ENCODE data around the gene PTTG1IP. TPM values are rescaled to one million over a fixed set of nuclear protein-coding genes. Genes with fewer than 3 reads are reported as not detected.

Gene PTTG1IP
- total and polyA plus RNA-seq, 10 of the 15 experiments (the other 5 are each of a cell fraction or from before 2014, with no cell fraction given): 2.4 to 56.4 (median 44.4) TPM

DNA sequence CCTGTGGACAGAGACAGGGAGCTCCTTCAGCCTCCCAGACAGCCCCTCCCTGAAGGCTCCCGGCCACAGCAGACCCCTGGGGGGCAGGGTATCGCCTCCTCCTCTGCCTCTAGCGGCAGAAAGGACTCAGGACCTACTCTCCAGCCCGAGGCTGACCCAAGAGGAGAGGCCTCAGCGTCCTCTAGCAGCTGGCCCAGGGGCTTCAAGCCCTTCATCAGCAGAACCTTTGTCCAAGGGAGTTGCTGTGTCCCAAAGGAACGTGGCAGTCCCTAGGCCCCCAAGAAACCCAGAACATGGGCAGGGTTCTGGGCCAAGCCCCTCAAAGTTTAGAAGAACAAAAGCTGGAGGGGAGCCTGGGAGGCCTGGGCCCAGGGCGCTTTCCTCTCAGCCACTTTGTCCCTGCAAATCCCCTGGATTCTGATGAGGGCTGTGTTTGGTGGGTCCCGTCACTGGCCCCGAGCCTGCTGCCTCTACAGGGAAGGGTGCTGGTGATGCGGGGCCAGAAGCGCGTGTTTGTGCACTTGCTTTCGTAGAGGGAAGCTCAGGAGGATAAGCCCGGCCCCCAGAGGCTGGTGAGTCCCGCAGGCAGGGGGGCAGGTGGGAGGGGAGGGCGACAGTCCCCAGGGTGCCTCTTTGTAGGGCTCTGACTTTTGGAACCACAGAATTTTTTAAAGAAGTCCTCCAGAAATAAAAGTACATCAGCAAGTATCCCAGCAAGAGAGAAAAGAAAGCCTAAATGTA is 33.9 kb upstream of the PTTG1IP start:
- in situ Hi-C loops (cut with MboI): no loop called here
- Histone ChIP-seq H3K27ac (ENCODE audit: control insufficient read depth, insufficient read depth) (peak overlapping the region; percentile 38; the same call in 1 of the 2 replicates), H3K4me2 (ENCODE audit: control insufficient read depth, insufficient read depth) (peak overlapping the region; percentile 41; the same call in 1 of the 2 replicates), H3K9ac (ENCODE audit: control insufficient read depth, insufficient read depth, low read length) (no peak overlapping the region), H3K4me3 (no peak overlapping the region), H3K9me3 (replicated peaks; ENCODE audit: control insufficient read depth, insufficient read depth, low read length) (no peaks in the 10 kb centered on the region), H2AFZ (ENCODE audit: control insufficient read depth, low read depth, low read length) (no peak overlapping the region), H3K27me3 (replicated peaks in 1 of 2; ENCODE audit: control insufficient read depth in 2 of 2, insufficient read depth in 2 of 2, low read length in 1 of 2) (no peaks in the 10 kb centered on the region), H3K4me1 (ENCODE audit: control insufficient read depth, insufficient read depth, low read length) (peaks cover 21% of the 10 kb centered on the region), H3K36me3 (ENCODE audit: control insufficient read depth in 2 of 2, insufficient read depth in 2 of 2, low read length in 1 of 2) (peaks cover 10 to 34% of the 10 kb centered on the region in 2 experiments), H3K79me2 (ENCODE audit: control insufficient read depth, insufficient read depth, low read length) (peaks cover 6% of the 10 kb centered on the region), H4K20me1 (ENCODE audit: control insufficient read depth, insufficient read depth) (no peaks in the 10 kb centered on the region)
- RAD21 ChIA-PET (ENCODE audit: unreplicated experiment): interaction anchor here (0.8 to 1.9 kb wide), 8 partner anchors 9 to 35 kb away, joined by 3 to 20 read pairs (median 4); no protein-coding TSS in a partner anchor
- POLR2A ChIA-PET: interaction anchor here (0.7 to 2.4 kb wide), 5 partner anchors 10 to 107 kb away, joined by 3 to 19 read pairs (median 5); partner anchors contain the start of gene PTTG1IP
- ATAC-seq (peak; percentile 65), FAIRE-seq (no peak), DNase-seq (ENCODE audit: low read depth, low spot score) (no peak)
- CTCF ChIA-PET: interaction anchor here (0.8 to 2.4 kb wide), 5 partner anchors 11 to 107 kb away, joined by 4 to 13 read pairs (median 8); no protein-coding TSS in a partner anchor
- 47% methylated on average over 16 of the region's 16 CpGs for WGBS (ENCODE audit: insufficient coverage, insufficient replicate concordance, low lambda C conversion rate, missing lambda C conversion rate)
- intact Hi-C loops (cut with micrococcal nuclease; ENCODE audit: unreplicated experiment): no loop called here
- SMC1A ChIA-PET (ENCODE audit: uncharacterized antibody, unreplicated experiment): interaction anchor here (0.6 to 1.9 kb wide), 7 partner anchors 12 to 221 kb away, joined by 3 to 10 read pairs (median 3); partner anchors contain the start of gene ITGB2
- BruUV-seq (replicated peaks): no TSS peak
- TF ChIP-seq, protein P1, sequence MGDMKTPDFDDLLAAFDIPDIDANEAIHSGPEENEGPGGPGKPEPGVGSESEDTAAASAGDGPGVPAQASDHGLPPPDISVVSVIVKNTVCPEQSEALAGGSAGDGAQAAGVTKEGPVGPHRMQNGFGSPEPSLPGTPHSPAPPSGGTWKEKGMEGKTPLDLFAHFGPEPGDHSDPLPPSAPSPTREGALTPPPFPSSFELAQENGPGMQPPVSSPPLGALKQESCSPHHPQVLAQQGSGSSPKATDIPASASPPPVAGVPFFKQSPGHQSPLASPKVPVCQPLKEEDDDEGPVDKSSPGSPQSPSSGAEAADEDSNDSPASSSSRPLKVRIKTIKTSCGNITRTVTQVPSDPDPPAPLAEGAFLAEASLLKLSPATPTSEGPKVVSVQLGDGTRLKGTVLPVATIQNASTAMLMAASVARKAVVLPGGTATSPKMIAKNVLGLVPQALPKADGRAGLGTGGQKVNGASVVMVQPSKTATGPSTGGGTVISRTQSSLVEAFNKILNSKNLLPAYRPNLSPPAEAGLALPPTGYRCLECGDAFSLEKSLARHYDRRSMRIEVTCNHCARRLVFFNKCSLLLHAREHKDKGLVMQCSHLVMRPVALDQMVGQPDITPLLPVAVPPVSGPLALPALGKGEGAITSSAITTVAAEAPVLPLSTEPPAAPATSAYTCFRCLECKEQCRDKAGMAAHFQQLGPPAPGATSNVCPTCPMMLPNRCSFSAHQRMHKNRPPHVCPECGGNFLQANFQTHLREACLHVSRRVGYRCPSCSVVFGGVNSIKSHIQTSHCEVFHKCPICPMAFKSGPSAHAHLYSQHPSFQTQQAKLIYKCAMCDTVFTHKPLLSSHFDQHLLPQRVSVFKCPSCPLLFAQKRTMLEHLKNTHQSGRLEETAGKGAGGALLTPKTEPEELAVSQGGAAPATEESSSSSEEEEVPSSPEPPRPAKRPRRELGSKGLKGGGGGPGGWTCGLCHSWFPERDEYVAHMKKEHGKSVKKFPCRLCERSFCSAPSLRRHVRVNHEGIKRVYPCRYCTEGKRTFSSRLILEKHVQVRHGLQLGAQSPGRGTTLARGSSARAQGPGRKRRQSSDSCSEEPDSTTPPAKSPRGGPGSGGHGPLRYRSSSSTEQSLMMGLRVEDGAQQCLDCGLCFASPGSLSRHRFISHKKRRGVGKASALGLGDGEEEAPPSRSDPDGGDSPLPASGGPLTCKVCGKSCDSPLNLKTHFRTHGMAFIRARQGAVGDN (IDR thresholded peaks at IDR 0.05): no peak
- TF ChIP-seq CHD1 (IDR thresholded peaks at IDR 0.05; ENCODE audit: low read depth, low read length): no peak
- TF ChIP-seq PML (IDR thresholded peaks at IDR 0.05; ENCODE audit: low read length): no peak
- no peak for TF ChIP-seq ZNF622 (IDR thresholded peaks at IDR 0.05)
- TF ChIP-seq MEF2B (IDR thresholded peaks at IDR 0.05; ENCODE audit: partially characterized antibody, poor library complexity, severe bottlenecking): peak; percentile 80
- TF ChIP-seq, protein P2, sequence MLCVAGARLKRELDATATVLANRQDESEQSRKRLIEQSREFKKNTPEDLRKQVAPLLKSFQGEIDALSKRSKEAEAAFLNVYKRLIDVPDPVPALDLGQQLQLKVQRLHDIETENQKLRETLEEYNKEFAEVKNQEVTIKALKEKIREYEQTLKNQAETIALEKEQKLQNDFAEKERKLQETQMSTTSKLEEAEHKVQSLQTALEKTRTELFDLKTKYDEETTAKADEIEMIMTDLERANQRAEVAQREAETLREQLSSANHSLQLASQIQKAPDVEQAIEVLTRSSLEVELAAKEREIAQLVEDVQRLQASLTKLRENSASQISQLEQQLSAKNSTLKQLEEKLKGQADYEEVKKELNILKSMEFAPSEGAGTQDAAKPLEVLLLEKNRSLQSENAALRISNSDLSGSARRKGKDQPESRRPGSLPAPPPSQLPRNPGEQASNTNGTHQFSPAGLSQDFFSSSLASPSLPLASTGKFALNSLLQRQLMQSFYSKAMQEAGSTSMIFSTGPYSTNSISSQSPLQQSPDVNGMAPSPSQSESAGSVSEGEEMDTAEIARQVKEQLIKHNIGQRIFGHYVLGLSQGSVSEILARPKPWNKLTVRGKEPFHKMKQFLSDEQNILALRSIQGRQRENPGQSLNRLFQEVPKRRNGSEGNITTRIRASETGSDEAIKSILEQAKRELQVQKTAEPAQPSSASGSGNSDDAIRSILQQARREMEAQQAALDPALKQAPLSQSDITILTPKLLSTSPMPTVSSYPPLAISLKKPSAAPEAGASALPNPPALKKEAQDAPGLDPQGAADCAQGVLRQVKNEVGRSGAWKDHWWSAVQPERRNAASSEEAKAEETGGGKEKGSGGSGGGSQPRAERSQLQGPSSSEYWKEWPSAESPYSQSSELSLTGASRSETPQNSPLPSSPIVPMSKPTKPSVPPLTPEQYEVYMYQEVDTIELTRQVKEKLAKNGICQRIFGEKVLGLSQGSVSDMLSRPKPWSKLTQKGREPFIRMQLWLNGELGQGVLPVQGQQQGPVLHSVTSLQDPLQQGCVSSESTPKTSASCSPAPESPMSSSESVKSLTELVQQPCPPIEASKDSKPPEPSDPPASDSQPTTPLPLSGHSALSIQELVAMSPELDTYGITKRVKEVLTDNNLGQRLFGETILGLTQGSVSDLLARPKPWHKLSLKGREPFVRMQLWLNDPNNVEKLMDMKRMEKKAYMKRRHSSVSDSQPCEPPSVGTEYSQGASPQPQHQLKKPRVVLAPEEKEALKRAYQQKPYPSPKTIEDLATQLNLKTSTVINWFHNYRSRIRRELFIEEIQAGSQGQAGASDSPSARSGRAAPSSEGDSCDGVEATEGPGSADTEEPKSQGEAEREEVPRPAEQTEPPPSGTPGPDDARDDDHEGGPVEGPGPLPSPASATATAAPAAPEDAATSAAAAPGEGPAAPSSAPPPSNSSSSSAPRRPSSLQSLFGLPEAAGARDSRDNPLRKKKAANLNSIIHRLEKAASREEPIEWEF (IDR thresholded peaks at IDR 0.05; ENCODE audit: insufficient replicate concordance, low read depth, low read length): no peak
- no peak for TF ChIP-seq ZNF274 (IDR thresholded peaks at IDR 0.05; ENCODE audit: insufficient read depth, insufficient read length)
- no peak for TF ChIP-seq RELA (IDR thresholded peaks at IDR 0.05; ENCODE audit: borderline replicate concordance, partially characterized antibody)
- no peak for TF ChIP-seq CHD4 (IDR thresholded peaks at IDR 0.05)
